Subcutaneous adipose tissue (tissue), 4 donors: ENCODE measurements around the gene CD84. TPM values are rescaled to one million over a fixed set of nuclear protein-coding genes. Genes with fewer than 3 reads are reported as not detected.

Experiments
- CTCF ChIP-seq: fragments of 450-650 bp; IDR thresholded peaks from one replicate; pipeline ENCODE4 v1.5.1; 2016; ENCODE audit warnings: low read depth, mild to moderate bottlenecking, control low read depth, antibody characterized with exemption, moderate library complexity
- total RNA-seq, 4 donors: library from RNA; depleted of rRNA; stranded (reverse); fragments of >200 nt; gene quantifications; one replicate each; pipeline ENCODE4 v1.1.0, GENCODE V29; 2016

CD84 gene
- total RNA-seq, 4 donors from 2014 or later, result 9.4 to 67.0 (median 25.7) TPM

- no peak for TF ChIP-seq CTCF
Measured at GRCh38 chr1:160569806-160570205, 9.5 kb downstream of the CD84 start.

- no peak for TF ChIP-seq CTCF
Measured at GRCh38 chr1:160567858-160568682, 11.2 kb downstream of the CD84 start.

GRCh38 chr1:160567341-160567740 is 12.0 kb downstream of the CD84 start:
- no peak for TF ChIP-seq CTCF

- no peak for TF ChIP-seq CTCF
Measured at GRCh38 chr1:160565564-160565963, 13.7 kb downstream of the CD84 start.

- no peak for TF ChIP-seq CTCF
Measured at GRCh38 chr1:160560806-160561205, 18.5 kb downstream of the CD84 start.

- TF ChIP-seq CTCF, result no peak
Measured at GRCh38 chr1:160560045-160560705, 19.1 kb downstream of the CD84 start.

GRCh38 chr1:160558660-160559380 is 20.5 kb downstream of the CD84 start:
- no peak for TF ChIP-seq CTCF
